KG1 (cell line): Measurements from ENCODE around the gene C3orf62.
"Not testable (repeated sequence)": the region's sequence is repeated elsewhere in the genome, so short reads cannot be mapped to it uniquely, and the experiment has no call there.

Source experiments
- DNase-seq: peaks from one replicate; lab custom pipeline; 2025; lab: John Stamatoyannopoulos, UW

Gene C3orf62

GRCh38 chr3:49266410-49267095 lies 10.5 kb downstream of the C3orf62 start:
- DNase-seq: no peak

- DNase-seq: no peak
Measured at GRCh38 chr3:49265661-49266386, 11.2 kb downstream of the C3orf62 start.

GRCh38 chr3:49263159-49263889 lies 13.7 kb downstream of the C3orf62 start:
- DNase-seq: no peak

- no peak for DNase-seq
Measured at GRCh38 chr3:49260806-49261324, 16.2 kb downstream of the C3orf62 start.

- DNase-seq: no peak
Measured at GRCh38 chr3:49257187-49257586, 19.8 kb downstream of the C3orf62 start.

GRCh38 chr3:49255718-49256511 lies 21.1 kb downstream of the C3orf62 start:
- no peak for DNase-seq

- DNase-seq: no peak
Measured at GRCh38 chr3:49255112-49255511, 21.9 kb downstream of the C3orf62 start.

GRCh38 chr3:49253512-49253911 lies 23.5 kb downstream of the C3orf62 start:
- DNase-seq: no peak

GRCh38 chr3:49248840-49249227 lies 28.2 kb downstream of the C3orf62 start:
- peak; percentile 5 for DNase-seq

- no peak for DNase-seq
Measured at GRCh38 chr3:49244581-49245205, 32.3 kb downstream of the C3orf62 start.

GRCh38 chr3:49240091-49240490 lies 36.9 kb downstream of the C3orf62 start:
- DNase-seq: not testable (repeated sequence)

GRCh38 chr3:49238274-49239127 lies 38.5 kb downstream of the C3orf62 start:
- DNase-seq: peak; percentile 60

- no peak for DNase-seq
Measured at GRCh38 chr3:49237344-49237743, 39.7 kb downstream of the C3orf62 start.

- no peak for DNase-seq
Measured at GRCh38 chr3:49236226-49236625, 40.8 kb downstream of the C3orf62 start.

- not testable (repeated sequence) for DNase-seq
Measured at GRCh38 chr3:49228817-49229216, 48.2 kb downstream of the C3orf62 start.

GRCh38 chr3:49222002-49222401 lies 55.0 kb downstream of the C3orf62 start:
- DNase-seq: no peak

GRCh38 chr3:49220985-49221563 lies 56.0 kb downstream of the C3orf62 start:
- DNase-seq: not testable (repeated sequence)

- no peak for DNase-seq
Measured at GRCh38 chr3:49219132-49219531, 57.9 kb downstream of the C3orf62 start.
